Transverse colon (tissue), 4 donors: Measurements from ENCODE around the gene HEPACAM2. TPM values are rescaled to one million over a fixed set of nuclear protein-coding genes. Genes with fewer than 3 reads are reported as not detected.
A peak's percentile ranks its signal among the peaks of the same experiment; 100 is the strongest.

Experiments
- DNase-seq: peaks from one replicate; pipeline ENCODE4 v3.0.0-alpha.2; 2019
- H3K27ac ChIP-seq, 4 donors: fragments of 200-600 bp; sonication (generic); 2 replicates each; pipeline ENCODE4 v1.5.1; 2016 to 2018; ENCODE audit warnings: inconsistent platforms in 4 of 4
- H3K27me3 ChIP-seq: fragments of 200-600 bp; sonication (generic); 2 replicates; pipeline ENCODE4 v1.5.1; 2017; ENCODE audit warnings: inconsistent platforms
- H3K36me3 ChIP-seq, 4 donors: fragments of 200-600 bp; sonication (generic); 2 replicates each; pipeline ENCODE4 v1.5.1; 2017 to 2019; ENCODE audit warnings: inconsistent platforms in 4 of 4
- H3K4me1 ChIP-seq, 4 donors: fragments of 200-600 bp; sonication (generic); 2 replicates each; pipeline ENCODE4 v1.5.1; 2017 to 2020; ENCODE audit warnings: inconsistent platforms in 4 of 4
- H3K4me3 ChIP-seq, 4 donors: fragments of 200-600 bp; sonication (generic); 1 replicate in 1 of 4; 2 replicates in 3 of 4; pipeline versions ENCODE4 v1.5.1 to v1.6.1; 2017 to 2019; ENCODE audit warnings: inconsistent platforms in 4 of 4
- H3K9me3 ChIP-seq, 2 donors: fragments of 200-600 bp; sonication (generic); 2 replicates each; pipeline ENCODE4 v1.5.1; 2017 to 2019; ENCODE audit warnings: inconsistent platforms in 2 of 2
- CTCF ChIP-seq, 5 experiments: fragments of 200-600 bp in 3 of 5; fragments of 450-650 bp in 2 of 5; sonication (generic) in 3 of 5; IDR thresholded peaks; 1 replicate in 2 of 5; 2 replicates in 3 of 5; pipeline ENCODE4 v1.5.1; 2016 to 2017; ENCODE audit warnings: antibody characterized with exemption in 5 of 5, inconsistent platforms in 3 of 5, mild to moderate bottlenecking in 2 of 5, moderate library complexity in 1 of 5
- EP300 ChIP-seq: sonication (generic); formaldehyde crosslinking; IDR thresholded peaks from one replicate; pipeline ENCODE4 v1.6.1; 2017; ENCODE audit warnings: antibody characterized with exemption, low read depth
- POLR2A ChIP-seq: fragments of 450-650 bp; IDR thresholded peaks from one replicate; pipeline ENCODE4 v1.6.1; 2016; ENCODE audit warnings: antibody characterized with exemption, mild to moderate bottlenecking, moderate library complexity
- POLR2AphosphoS5 ChIP-seq, 3 donors: sonication (generic); formaldehyde crosslinking; IDR thresholded peaks; one replicate each; pipeline ENCODE4 v1.6.1; 2016; ENCODE audit warnings: antibody characterized with exemption in 3 of 3
- WGBS, 2 donors: methylation state at CpG; one replicate each; pipeline ENCODE4 v1.1.5; 2018; ENCODE audit warnings: low coverage in 1 of 2; 5-methylcytosine and 5-hydroxymethylcytosine counted together
- in situ Hi-C, 4 donors: fragments of 200-750 bp; cut with MboI; loops; one replicate each; pipeline versions ENCODE4 v1.15.0 to v1.15.1; 2017; ENCODE audit warnings: low sequenced_read_pairs in 3 of 4, low pct_ligation_motif_present in 1 of 4, low pct_unique_long_range_greater_than_20kb in 1 of 4
- intact Hi-C: fragments of 100-400 bp; cut with DNase I; formaldehyde crosslinking; loops from one replicate; pipeline ENCODE4 v1.15.1; 2023; ENCODE audit warnings: low total_unique reads
- total RNA-seq, 4 donors: library from RNA; depleted of rRNA; stranded (reverse); fragments of >200 nt; gene quantifications; one replicate each; pipeline ENCODE4 v1.1.0, GENCODE V29; 2016

Gene HEPACAM2
- total RNA-seq, 4 donors from 2014 or later: 10.5 to 127 (median 45.1) TPM

DNA sequence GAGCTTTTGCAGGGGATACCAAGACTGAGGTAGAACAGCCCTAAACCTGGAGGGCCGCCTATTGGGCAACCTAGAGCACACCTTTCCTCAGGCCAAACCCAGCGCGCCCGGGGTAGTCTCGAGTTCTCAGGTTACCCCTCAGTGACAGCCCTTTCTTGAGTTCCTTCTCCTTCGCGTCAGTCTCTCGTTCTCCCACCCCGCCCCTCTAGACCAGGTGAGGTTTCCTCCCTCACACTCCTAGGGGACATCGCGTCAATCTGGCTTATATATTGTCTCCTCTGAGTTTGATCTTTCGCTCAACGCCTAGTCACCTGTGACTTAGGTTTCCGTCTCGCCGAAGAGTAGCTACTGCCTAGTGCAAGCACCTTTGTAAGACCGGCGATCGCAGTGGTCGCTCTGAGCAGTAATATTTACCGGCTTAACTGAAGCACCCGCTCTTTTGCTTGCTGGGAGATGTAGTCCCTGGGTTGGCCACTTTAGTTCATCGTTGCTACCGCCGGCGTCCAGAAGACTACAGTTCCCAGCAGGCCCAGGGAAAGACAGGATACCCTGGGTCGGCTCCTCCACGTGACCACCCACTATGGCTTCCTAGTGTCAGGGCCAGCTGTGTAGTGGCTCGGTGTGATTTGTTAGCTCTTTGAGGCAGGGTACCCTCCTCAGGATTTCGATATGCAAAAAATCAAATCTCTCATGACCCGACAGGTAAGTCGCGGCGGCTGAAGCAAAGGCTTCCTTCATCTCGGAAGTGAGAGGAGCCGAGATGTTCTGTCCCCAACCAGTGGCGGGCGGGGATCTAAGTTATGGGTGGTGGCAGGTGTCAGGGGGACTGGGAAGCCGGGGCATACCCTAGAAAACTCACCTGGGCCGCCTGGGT lies 5.8 kb upstream of the HEPACAM2 start, which contains the start of gene VPS50:
VPS50 (plus strand) TSS at position 568 of the 874 bp plus-strand sequence; CDS start at position 670, 102 bp downstream.
- Histone ChIP-seq H3K27me3 (no peaks in the 10 kb centered on the region), H3K4me1 (peaks cover 0 to 34% (median 13%) of the 10 kb centered on the region in 4 donors), H3K4me3 (peak within 1 kb of the TSS; percentile 61 to 83 (median 68)), H3K9me3 (no peaks in the 10 kb centered on the region), H3K27ac (peak within 1 kb of the TSS; percentile 79 to 86 (median 83)), H3K36me3 (no peaks in the 10 kb centered on the region)
- in situ Hi-C loops: loop anchor here in 1 of 4 donors (10.0 kb wide), 1 partner anchor 63 kb away; no protein-coding TSS in a partner anchor
- peak; percentile 95 for DNase-seq
- WGBS, 2 donors: 0 to 2% methylated on average over 16 to 40 of the region's 40 CpGs
- intact Hi-C loops: no loop called here
- TF ChIP-seq CTCF (IDR thresholded peaks at IDR 0.05) (peak in 3 of 5 experiments; percentile 18 to 59 (median 47)), POLR2AphosphoS5 (IDR thresholded peaks at IDR 0.05) (peak; percentile 8 to 83 (median 79)), EP300 (no peak), POLR2A (peak; percentile 62)

DNA sequence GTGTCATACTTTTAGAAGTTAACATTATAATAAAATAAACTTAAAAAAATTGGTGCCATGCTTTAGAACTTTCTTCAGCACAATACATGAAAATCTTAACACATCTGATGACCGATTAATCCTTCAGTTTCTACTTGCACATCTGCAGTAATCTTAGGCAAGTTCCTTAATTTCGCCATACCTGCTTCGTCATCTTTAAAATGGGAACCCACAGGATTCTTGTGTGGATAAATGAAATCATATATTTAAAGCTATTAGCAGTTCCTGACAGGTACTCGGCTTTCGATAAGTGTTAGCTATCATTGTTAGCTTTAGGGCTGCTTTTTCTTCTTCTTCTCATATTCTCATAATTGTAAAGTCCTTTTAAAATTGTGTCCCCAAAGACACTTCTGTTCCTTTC lies 5.0 kb upstream of the HEPACAM2 start:
- DNase-seq: no peak
- 34 to 37% methylated on average over 5 of the region's 5 CpGs for WGBS, 2 donors
- Histone ChIP-seq H3K27ac (peak overlapping the region; percentile 79 to 86 (median 83)), H3K4me3 (peak overlapping the region in 3 of 4 donors; percentile 61 to 83 (median 61)), H3K27me3 (no peaks in the 10 kb centered on the region), H3K36me3 (no peaks in the 10 kb centered on the region), H3K9me3 (no peaks in the 10 kb centered on the region), H3K4me1 (peaks cover 0 to 34% (median 13%) of the 10 kb centered on the region in 4 donors)
- TF ChIP-seq POLR2A: no peak
- no peak for TF ChIP-seq CTCF (IDR thresholded peaks at IDR 0.05)
- no peak for TF ChIP-seq POLR2AphosphoS5 (IDR thresholded peaks at IDR 0.05)
- TF ChIP-seq EP300: no peak
- in situ Hi-C loops (loop anchor here in 1 of 4 donors (10.0 kb wide), 1 partner anchor 64 kb away; no protein-coding TSS in a partner anchor), intact Hi-C loops (no loop called here)

- intact Hi-C loops (no loop called here), in situ Hi-C loops (no loop called here)
- Histone ChIP-seq H3K4me3 (no peak overlapping the region), H3K27ac (peak overlapping the region in 1 of 4 donors; percentile 12), H3K27me3 (no peaks in the 10 kb centered on the region), H3K9me3 (no peaks in the 10 kb centered on the region), H3K36me3 (no peaks in the 10 kb centered on the region), H3K4me1 (peaks cover 0 to 29% (median 11%) of the 10 kb centered on the region in 4 donors)
- 0 to 1% methylated on average over 2 of the region's 2 CpGs for WGBS, 2 donors
- TF ChIP-seq CTCF (IDR thresholded peaks at IDR 0.05) (peak; percentile 75 to 85 (median 83)), EP300 (no peak)
- DNase-seq: no peak
Observed at GRCh38 chr7:93228302-93228701, 2.0 kb upstream of the HEPACAM2 start.

DNA sequence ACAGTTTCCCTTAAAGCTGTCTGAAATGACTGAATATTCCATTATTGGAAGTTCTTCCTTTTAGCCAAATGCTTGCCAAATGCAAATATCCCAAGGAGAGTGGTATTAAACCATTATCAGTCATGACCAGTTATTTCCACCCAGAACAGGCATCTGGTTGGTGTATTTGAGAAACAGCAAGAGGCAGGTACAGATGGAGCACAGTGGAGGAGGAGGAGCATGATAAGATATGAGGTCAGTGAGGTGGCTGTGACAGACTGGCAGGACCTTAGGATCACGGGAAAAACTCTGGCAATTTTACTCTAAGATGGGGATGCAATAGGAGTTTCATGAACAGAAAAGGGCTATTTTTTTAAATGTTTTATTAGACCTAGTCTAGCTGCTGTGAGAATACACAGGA lies 6.4 kb downstream of the HEPACAM2 start:
- Histone ChIP-seq H3K27ac (peak overlapping the region in 2 of 4 donors; percentile 17 to 29), H3K4me3 (no peak overlapping the region), H3K4me1 (no peaks in the 10 kb centered on the region), H3K36me3 (no peaks in the 10 kb centered on the region), H3K27me3 (no peaks in the 10 kb centered on the region), H3K9me3 (no peaks in the 10 kb centered on the region)
- DNase-seq: no peak
- intact Hi-C loops: no loop called here
- in situ Hi-C loops: no loop called here
- WGBS, 2 donors: 50 to 73% methylated on average over 1 of the region's 1 CpG
- TF ChIP-seq EP300: no peak
- TF ChIP-seq POLR2AphosphoS5 (IDR thresholded peaks at IDR 0.05): no peak
- TF ChIP-seq CTCF (IDR thresholded peaks at IDR 0.05): no peak
- TF ChIP-seq POLR2A: no peak
